KMS-11 (cell line): ENCODE data around the gene MINPP1.
"Not testable (repeated sequence)": the region's sequence is repeated elsewhere in the genome, so short reads cannot be mapped to it uniquely, and the experiment has no call there.

ENCODE experiments used
- H2AFZ ChIP-seq: fragments of 200-600 bp; sonication (generic); 2 replicates; pipeline ENCODE4 v1.6.1; 2016; ENCODE audit warnings: antibody characterized with exemption, mixed run types, low read depth
- H3K27ac ChIP-seq: fragments of 200-600 bp; sonication (generic); 2 replicates; pipeline ENCODE4 v1.6.1; 2016; ENCODE audit warnings: mild to moderate bottlenecking, mixed run types
- H3K27me3 ChIP-seq: fragments of 200-600 bp; sonication (generic); 2 replicates; pipeline ENCODE4 v1.6.1; 2017; ENCODE audit warnings: mild to moderate bottlenecking, low read depth, mixed run types, moderate library complexity; ENCODE audit not compliant: insufficient read depth
- H3K36me3 ChIP-seq: fragments of 200-600 bp; sonication (generic); 2 replicates; pipeline ENCODE4 v1.6.1; 2017; ENCODE audit warnings: mild to moderate bottlenecking, mixed run types; ENCODE audit not compliant: insufficient read depth
- H3K4me1 ChIP-seq: fragments of 200-600 bp; sonication (generic); 2 replicates; pipeline ENCODE4 v1.6.1; 2016; ENCODE audit warnings: mild to moderate bottlenecking, low read depth, mixed run types; ENCODE audit not compliant: poor library complexity, severe bottlenecking
- H3K4me2 ChIP-seq: fragments of 200-600 bp; sonication (generic); 2 replicates; pipeline ENCODE4 v1.7.0; 2016; ENCODE audit warnings: mild to moderate bottlenecking, mixed run types
- H3K4me3 ChIP-seq: fragments of 200-600 bp; sonication (generic); IDR thresholded peaks from 2 replicates; pipeline ENCODE4 v1.6.1; 2017; ENCODE audit warnings: low read depth, low read length, mixed read lengths; ENCODE audit not compliant: insufficient read depth
- H3K79me2 ChIP-seq: fragments of 200-600 bp; sonication (generic); 2 replicates; pipeline ENCODE4 v1.6.1; 2016; ENCODE audit warnings: low read depth, mixed run types; ENCODE audit not compliant: insufficient read depth
- H3K9ac ChIP-seq: fragments of 200-600 bp; sonication (generic); 2 replicates; pipeline ENCODE4 v1.6.1; 2016; ENCODE audit warnings: mild to moderate bottlenecking, mixed run types
- H4K20me1 ChIP-seq: fragments of 200-600 bp; sonication (generic); 2 replicates; pipeline ENCODE4 v1.6.1; 2016; ENCODE audit warnings: mild to moderate bottlenecking, mixed run types; ENCODE audit not compliant: insufficient read depth
- CTCF ChIP-seq: fragments of 200-600 bp; sonication (generic); conservative IDR thresholded peaks from 2 replicates; pipeline ENCODE4 v1.6.1; 2017; ENCODE audit warnings: low read depth, mild to moderate bottlenecking, antibody characterized with exemption, low read length, moderate library complexity, mixed read lengths

Gene MINPP1

GRCh38 chr10:87498106-87498789 lies 6.4 kb upstream of the MINPP1 start:
- not testable (repeated sequence) for H3K36me3 ChIP-seq, H3K9ac ChIP-seq, H3K4me1 ChIP-seq, H3K27me3 ChIP-seq, H4K20me1 ChIP-seq, H3K4me2 ChIP-seq, H2AFZ ChIP-seq, H3K79me2 ChIP-seq, H3K27ac ChIP-seq, H3K4me3 ChIP-seq

- H3K4me1 ChIP-seq = peaks cover 8% of the 10 kb centered on the region
- TF ChIP-seq CTCF = no peak
- no peak overlapping the region for H2AFZ ChIP-seq
- no peak overlapping the region for H3K4me2 ChIP-seq
- no peak overlapping the region for H3K27ac ChIP-seq
- no peak overlapping the region for H3K9ac ChIP-seq
- H3K4me3 ChIP-seq = no peak overlapping the region
- no peaks in the 10 kb centered on the region for H3K36me3 ChIP-seq
- H4K20me1 ChIP-seq = no peaks in the 10 kb centered on the region
- no peaks in the 10 kb centered on the region for H3K27me3 ChIP-seq
- peaks cover 20% of the 10 kb centered on the region; the same call in 1 of the 2 replicates for H3K79me2 ChIP-seq
Observed at GRCh38 chr10:87500646-87501048, 4.0 kb upstream of the MINPP1 start.

- H3K4me1 ChIP-seq = peaks cover 11% of the 10 kb centered on the region
- H3K9ac ChIP-seq = no peak overlapping the region
- H3K79me2 ChIP-seq = peaks cover 47% of the 10 kb centered on the region
- no peak overlapping the region for H3K27ac ChIP-seq
- H4K20me1 ChIP-seq = no peaks in the 10 kb centered on the region
- peak overlapping the region; percentile 99; the same call in 1 of the 2 replicates for H3K4me2 ChIP-seq
- H3K27me3 ChIP-seq = no peaks in the 10 kb centered on the region
- no peak overlapping the region for H3K4me3 ChIP-seq
- no peaks in the 10 kb centered on the region for H3K36me3 ChIP-seq
- no peak for TF ChIP-seq CTCF
- no peak overlapping the region for H2AFZ ChIP-seq
Observed at GRCh38 chr10:87503401-87503800, 1.3 kb upstream of the MINPP1 start.

GRCh38 chr10:87503886-87504285 lies 807 bp upstream of the MINPP1 start:
- H2AFZ ChIP-seq = peak overlapping the region; percentile 79; the same call in 1 of the 2 replicates
- no peaks in the 10 kb centered on the region for H3K36me3 ChIP-seq
- H3K9ac ChIP-seq = peak overlapping the region; percentile 75; the same call in 1 of the 2 replicates
- H3K79me2 ChIP-seq = peaks cover 52% of the 10 kb centered on the region
- H4K20me1 ChIP-seq = no peaks in the 10 kb centered on the region
- TF ChIP-seq CTCF = no peak
- peak overlapping the region; percentile 99 for H3K4me2 ChIP-seq
- peak overlapping the region; percentile 77 for H3K27ac ChIP-seq
- no peaks in the 10 kb centered on the region for H3K27me3 ChIP-seq
- H3K4me3 ChIP-seq = no peak overlapping the region
- H3K4me1 ChIP-seq = peaks cover 16% of the 10 kb centered on the region

GRCh38 chr10:87504307-87504639 lies 420 bp upstream of the MINPP1 start:
- peak overlapping the region; percentile 75; the same call in 1 of the 2 replicates for H3K9ac ChIP-seq
- H3K4me2 ChIP-seq = peak overlapping the region; percentile 99
- peaks cover 56% of the 10 kb centered on the region for H3K79me2 ChIP-seq
- H2AFZ ChIP-seq = peak overlapping the region; percentile 79; the same call in 1 of the 2 replicates
- peak overlapping the region; percentile 77 for H3K27ac ChIP-seq
- TF ChIP-seq CTCF = no peak
- H3K4me1 ChIP-seq = peaks cover 20% of the 10 kb centered on the region
- H4K20me1 ChIP-seq = no peaks in the 10 kb centered on the region
- no peaks in the 10 kb centered on the region for H3K36me3 ChIP-seq
- no peaks in the 10 kb centered on the region for H3K27me3 ChIP-seq
- H3K4me3 ChIP-seq = peak overlapping the region; percentile 33
